Measurements from ENCODE around the gene ADAMTSL3.
"Not testable (repeated sequence)": the region's sequence is repeated elsewhere in the genome, so short reads cannot be mapped to it uniquely, and the experiment has no call there.

ADAMTSL3 gene

GRCh38 chr15:83991163-83991562 is 337.2 kb downstream of the ADAMTSL3 start:
- no peak for DNase-seq

GRCh38 chr15:83992324-83993031 is 338.6 kb downstream of the ADAMTSL3 start:
- no peak for DNase-seq

- no peak for DNase-seq
Measured at GRCh38 chr15:83993591-83993990, 339.7 kb downstream of the ADAMTSL3 start.

GRCh38 chr15:83998486-83998885 is 344.6 kb downstream of the ADAMTSL3 start:
- DNase-seq = no peak

GRCh38 chr15:83999396-84000135 is 345.6 kb downstream of the ADAMTSL3 start:
- no peak for DNase-seq

GRCh38 chr15:84001037-84001436 is 347.1 kb downstream of the ADAMTSL3 start:
- DNase-seq = no peak

- DNase-seq = no peak
Measured at GRCh38 chr15:84001655-84002054, 347.7 kb downstream of the ADAMTSL3 start.

- no peak for DNase-seq
Measured at GRCh38 chr15:84003791-84004503, 350.0 kb downstream of the ADAMTSL3 start.

GRCh38 chr15:84006421-84006820 is 352.5 kb downstream of the ADAMTSL3 start:
- no peak for DNase-seq

GRCh38 chr15:84009616-84010015 is 355.7 kb downstream of the ADAMTSL3 start:
- DNase-seq = no peak

- DNase-seq = no peak
Measured at GRCh38 chr15:84010246-84010645, 356.3 kb downstream of the ADAMTSL3 start.

- DNase-seq = no peak
Measured at GRCh38 chr15:84016371-84016770, 362.4 kb downstream of the ADAMTSL3 start.

- no peak for DNase-seq
Measured at GRCh38 chr15:84022516-84022915, 368.6 kb downstream of the ADAMTSL3 start.

- DNase-seq = no peak
Measured at GRCh38 chr15:84023636-84024035, 369.7 kb downstream of the ADAMTSL3 start.

- no peak for DNase-seq
Measured at GRCh38 chr15:84033793-84034553, 380.1 kb downstream of the ADAMTSL3 start.

- DNase-seq = no peak
Measured at GRCh38 chr15:84034578-84035398, 380.9 kb downstream of the ADAMTSL3 start.

GRCh38 chr15:84035399-84035766 is 381.5 kb downstream of the ADAMTSL3 start:
- DNase-seq = no peak

GRCh38 chr15:84037301-84037700 is 383.4 kb downstream of the ADAMTSL3 start:
- DNase-seq = no peak

GRCh38 chr15:84042434-84043056 is 388.6 kb downstream of the ADAMTSL3 start:
- not testable (repeated sequence) for DNase-seq

GRCh38 chr15:84046064-84046637 is 392.2 kb downstream of the ADAMTSL3 start:
- no peak for DNase-seq

GRCh38 chr15:84049480-84049879 is 395.6 kb downstream of the ADAMTSL3 start:
- not testable (repeated sequence) for DNase-seq
